GM12873 (cell line): ENCODE results near the gene NTM.

Experiments used
- CTCF ChIP-seq: IDR thresholded peaks from 2 replicates; pipeline ENCODE4 v1.5.1; 2012; ENCODE audit warnings: low read depth, mild to moderate bottlenecking, moderate library complexity, low read length, control low read depth; ENCODE audit not compliant: insufficient read depth; ENCODE audit errors: missing control alignments

Gene NTM

GRCh38 chr11:131460931-131461330 lies 90.5 kb downstream of the NTM start:
- no peak for TF ChIP-seq CTCF

DNA sequence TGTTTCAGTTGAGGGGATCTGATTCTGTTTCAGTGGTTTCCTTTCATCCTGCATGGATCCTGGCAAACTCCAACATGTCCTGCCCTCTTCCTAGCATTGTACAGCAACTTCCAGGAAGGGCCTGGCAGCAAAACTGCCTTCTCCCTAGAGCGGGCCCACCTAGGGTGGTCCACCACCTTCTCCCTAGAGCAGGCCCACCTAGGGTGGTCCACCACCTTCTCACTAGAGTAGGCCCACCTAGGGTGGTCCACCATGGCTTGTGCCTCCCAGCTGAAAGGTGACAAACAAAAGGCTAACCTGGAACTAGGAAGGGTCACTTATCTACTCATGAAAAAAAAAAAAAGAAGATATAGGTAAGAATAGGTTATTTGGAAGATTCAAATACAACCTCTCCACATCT lies 92.2 kb downstream of the NTM start:
- TF ChIP-seq CTCF = no peak

- no peak for TF ChIP-seq CTCF
Measured at GRCh38 chr11:131463162-131463561, 92.7 kb downstream of the NTM start.

- TF ChIP-seq CTCF = no peak
Measured at GRCh38 chr11:131463649-131464425, 93.4 kb downstream of the NTM start.

GRCh38 chr11:131464461-131464860 lies 94.0 kb downstream of the NTM start:
- no peak for TF ChIP-seq CTCF

GRCh38 chr11:131465039-131465438 lies 94.6 kb downstream of the NTM start:
- TF ChIP-seq CTCF = no peak

DNA sequence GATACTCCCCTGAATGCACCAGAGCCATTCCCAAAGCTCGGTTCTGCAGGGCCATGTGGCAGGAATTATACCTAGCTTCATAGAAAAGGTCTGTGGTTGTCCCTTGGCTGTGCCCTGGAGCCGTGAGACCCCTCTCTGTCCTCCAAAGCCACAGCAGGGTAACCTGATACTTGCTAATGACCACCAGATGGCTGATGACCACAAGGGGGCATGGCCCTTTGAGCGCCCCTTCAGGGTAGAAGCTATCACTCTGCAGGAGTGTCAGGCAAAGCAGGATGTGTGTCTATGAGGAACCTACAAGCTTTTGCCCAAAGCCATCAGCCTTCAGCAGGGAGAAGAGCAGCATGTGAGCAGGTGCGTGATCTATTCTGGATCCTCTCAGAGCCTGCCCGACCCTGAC lies 95.3 kb downstream of the NTM start:
- TF ChIP-seq CTCF = no peak
